Central memory CD8-positive, alpha-beta T cell (primary cell): ENCODE results near the gene ZP3.
"Not testable (repeated sequence)": the region's sequence is repeated elsewhere in the genome, so short reads cannot be mapped to it uniquely, and the experiment has no call there.

Experiments used
- ATAC-seq: fragments of 150-1000 bp; cut with Tn5 transposase; replicated peaks from 2 replicates; pipeline ENCODE4 v1.10.0; 2022; ENCODE audit warnings: mild to moderate bottlenecking, moderate FRiP score, moderate number of reproducible peaks; ENCODE audit not compliant: poor library complexity, severe bottlenecking; ENCODE audit errors: extremely low read depth
- DNase-seq, 2 donors: peaks; one replicate each; pipeline ENCODE4 v3.0.0; 2021; ENCODE audit warnings: low spot score in 2 of 2
- H3K27ac Mint-ChIP-seq: one replicate; pipeline ENCODE4 v1.8.0; 2022; ENCODE audit warnings: low read depth, mild to moderate bottlenecking, moderate library complexity, mixed read lengths
- H3K27me3 Mint-ChIP-seq: one replicate; pipeline ENCODE4 v1.8.0; 2022; ENCODE audit warnings: mixed read lengths
- H3K36me3 Mint-ChIP-seq: one replicate; pipeline ENCODE4 v1.8.0; 2022; ENCODE audit warnings: mild to moderate bottlenecking, moderate library complexity, mixed read lengths; ENCODE audit not compliant: insufficient read depth
- H3K4me1 Mint-ChIP-seq: one replicate; pipeline ENCODE4 v1.8.0; 2022; ENCODE audit warnings: mixed read lengths
- H3K4me3 Mint-ChIP-seq: one replicate; pipeline ENCODE4 v1.8.0; 2022; ENCODE audit warnings: mild to moderate bottlenecking, moderate library complexity, mixed read lengths
- H3K9me3 Mint-ChIP-seq: one replicate; pipeline ENCODE4 v1.8.0; 2022; ENCODE audit warnings: mixed read lengths

Gene ZP3

GRCh38 chr7:76430836-76431235 is 6.1 kb downstream of the ZP3 start:
- no peak overlapping the region for H3K27ac Mint-ChIP-seq
- no peaks in the 10 kb centered on the region for H3K9me3 Mint-ChIP-seq
- ATAC-seq: no peak
- no peaks in the 10 kb centered on the region for H3K27me3 Mint-ChIP-seq
- H3K36me3 Mint-ChIP-seq: peaks cover 8% of the 10 kb centered on the region
- H3K4me3 Mint-ChIP-seq: no peak overlapping the region
- no peaks in the 10 kb centered on the region for H3K4me1 Mint-ChIP-seq
- no peak for DNase-seq

GRCh38 chr7:76437873-76438272 is 13.1 kb downstream of the ZP3 start:
- H3K4me1 Mint-ChIP-seq, H3K27me3 Mint-ChIP-seq, H3K9me3 Mint-ChIP-seq, H3K4me3 Mint-ChIP-seq, H3K27ac Mint-ChIP-seq: not testable (repeated sequence)
- peak in 1 of 2 donors; percentile 22 for DNase-seq
- peak; percentile 56 for ATAC-seq
- peaks cover 13% of the 10 kb centered on the region for H3K36me3 Mint-ChIP-seq

- ATAC-seq, H3K4me3 Mint-ChIP-seq, H3K27ac Mint-ChIP-seq, DNase-seq, H3K4me1 Mint-ChIP-seq, H3K27me3 Mint-ChIP-seq, H3K9me3 Mint-ChIP-seq: not testable (repeated sequence)
- H3K36me3 Mint-ChIP-seq: peaks cover 13% of the 10 kb centered on the region
These were observed 14.6 kb downstream of the ZP3 start for GRCh38 chr7:76439120-76439888.

GRCh38 chr7:76440404-76440803 is 15.7 kb downstream of the ZP3 start:
- not testable (repeated sequence) for H3K27ac Mint-ChIP-seq, H3K4me3 Mint-ChIP-seq, H3K27me3 Mint-ChIP-seq, H3K9me3 Mint-ChIP-seq, DNase-seq, H3K36me3 Mint-ChIP-seq, H3K4me1 Mint-ChIP-seq, ATAC-seq

GRCh38 chr7:76441792-76442191 is 17.0 kb downstream of the ZP3 start:
- ATAC-seq: peak; percentile 40
- H3K27me3 Mint-ChIP-seq, H3K4me1 Mint-ChIP-seq, H3K9me3 Mint-ChIP-seq, DNase-seq, H3K36me3 Mint-ChIP-seq, H3K4me3 Mint-ChIP-seq, H3K27ac Mint-ChIP-seq: not testable (repeated sequence)

- not testable (repeated sequence) for ATAC-seq, DNase-seq, H3K27me3 Mint-ChIP-seq, H3K9me3 Mint-ChIP-seq, H3K36me3 Mint-ChIP-seq, H3K4me1 Mint-ChIP-seq, H3K27ac Mint-ChIP-seq, H3K4me3 Mint-ChIP-seq
These were observed 18.1 kb downstream of the ZP3 start for GRCh38 chr7:76442664-76443446.

GRCh38 chr7:76443846-76444245 is 19.1 kb downstream of the ZP3 start:
- not testable (repeated sequence) for H3K36me3 Mint-ChIP-seq, H3K9me3 Mint-ChIP-seq, H3K4me3 Mint-ChIP-seq, H3K27ac Mint-ChIP-seq, H3K4me1 Mint-ChIP-seq, H3K27me3 Mint-ChIP-seq, DNase-seq
- ATAC-seq: peak; percentile 58

GRCh38 chr7:76445577-76446008 is 20.8 kb downstream of the ZP3 start:
- not testable (repeated sequence) for H3K4me1 Mint-ChIP-seq, H3K4me3 Mint-ChIP-seq, H3K27me3 Mint-ChIP-seq, H3K36me3 Mint-ChIP-seq, DNase-seq, H3K27ac Mint-ChIP-seq, H3K9me3 Mint-ChIP-seq
- ATAC-seq: peak; percentile 76

- H3K27me3 Mint-ChIP-seq, H3K4me3 Mint-ChIP-seq, H3K9me3 Mint-ChIP-seq, H3K4me1 Mint-ChIP-seq, DNase-seq, H3K27ac Mint-ChIP-seq, H3K36me3 Mint-ChIP-seq, ATAC-seq: not testable (repeated sequence)
These were observed 32.3 kb downstream of the ZP3 start for GRCh38 chr7:76457017-76457416.

- not testable (repeated sequence) for H3K9me3 Mint-ChIP-seq, H3K4me1 Mint-ChIP-seq, H3K27ac Mint-ChIP-seq, H3K4me3 Mint-ChIP-seq, ATAC-seq, DNase-seq, H3K36me3 Mint-ChIP-seq, H3K27me3 Mint-ChIP-seq
These were observed 33.8 kb downstream of the ZP3 start for GRCh38 chr7:76458504-76458903.

GRCh38 chr7:76460767-76461166 is 36.0 kb downstream of the ZP3 start:
- H3K4me3 Mint-ChIP-seq, ATAC-seq, H3K27me3 Mint-ChIP-seq, H3K27ac Mint-ChIP-seq, DNase-seq, H3K36me3 Mint-ChIP-seq, H3K9me3 Mint-ChIP-seq, H3K4me1 Mint-ChIP-seq: not testable (repeated sequence)

- ATAC-seq (peak; percentile 97), DNase-seq (peak in 1 of 2 donors; percentile 41)
- H3K4me1 Mint-ChIP-seq, H3K27ac Mint-ChIP-seq, H3K9me3 Mint-ChIP-seq, H3K36me3 Mint-ChIP-seq, H3K27me3 Mint-ChIP-seq: not testable (repeated sequence)
- H3K4me3 Mint-ChIP-seq: peak within 1 kb of the TSS; percentile 69
These were observed 36.8 kb downstream of the ZP3 start, which contains the start of gene DTX2 for GRCh38 chr7:76461464-76462101. DTX2 (plus strand) TSS chr7:76461709; CDS start chr7:76480510, 18,801 bp downstream.
